Heart right ventricle (tissue), 16 donors: ENCODE measurements around the gene FAM13C. TPM values are rescaled to one million over a fixed set of nuclear protein-coding genes. Genes with fewer than 3 reads are reported as not detected.

ENCODE experiments used
- ATAC-seq, 8 donors: fragments of 200-7000 bp; cut with Tn5 transposase; one replicate each; pipeline ENCODE4 v1.9.1; 2020; ENCODE audit warnings: mild to moderate bottlenecking in 8 of 8, moderate library complexity in 8 of 8, moderate number of reproducible peaks in 1 of 8
- DNase-seq, 2 donors: peaks; one replicate each; pipeline ENCODE4 v3.0.0-alpha.2; 2020
- H3K27ac ChIP-seq, 10 donors: fragments of 200-600 bp; sonication (generic) in 2 of 10; one replicate each; pipeline versions ENCODE4 v1.5.0 to v1.8.0; 2020 to 2022; ENCODE audit warnings: mild to moderate bottlenecking in 3 of 10
- H3K27me3 ChIP-seq, 7 donors: fragments of 200-600 bp; one replicate each; pipeline ENCODE4 v1.8.0; 2021 to 2022; ENCODE audit warnings: mild to moderate bottlenecking in 2 of 7
- H3K36me3 ChIP-seq, 9 donors: fragments of 200-600 bp; sonication (generic) in 1 of 9; one replicate each; pipeline versions ENCODE4 v1.5.0 to v1.8.0; 2020 to 2022; ENCODE audit warnings: mild to moderate bottlenecking in 2 of 9
- H3K4me1 ChIP-seq, 9 donors: fragments of 200-600 bp; sonication (generic) in 1 of 9; one replicate each; pipeline versions ENCODE4 v1.5.0 to v1.8.0; 2020 to 2022; ENCODE audit warnings: mild to moderate bottlenecking in 4 of 9
- H3K4me3 ChIP-seq, 10 donors: fragments of 200-600 bp; sonication (generic) in 2 of 10; one replicate each; pipeline versions ENCODE4 v1.5.0 to v1.8.0; 2020 to 2022; ENCODE audit warnings: mild to moderate bottlenecking in 7 of 10, moderate library complexity in 2 of 10
- H3K9me3 ChIP-seq, 11 donors: fragments of 200-600 bp in 10 of 11; sonication (generic) in 2 of 11; one replicate each; pipeline versions ENCODE4 v1.5.0 to v1.8.0; 2013 to 2022; ENCODE audit warnings: mild to moderate bottlenecking in 2 of 11, control low read depth in 1 of 11, moderate library complexity in 1 of 11
- WGBS, 2 donors: extraction: QIAGEN DNeasy Blood & Tissue Kit; methylation state at CpG; one replicate each; pipeline ENCODE4 v1.1.7; 2013; ENCODE audit warnings: inconsistent platforms in 1 of 2; 5-methylcytosine and 5-hydroxymethylcytosine counted together
- intact Hi-C, 10 donors: fragments of 100-400 bp; cut with DNase I; formaldehyde crosslinking; loops; one replicate each; pipeline versions ENCODE4 v1.11.1 to v1.14.2; 2022
- polyA plus RNA-seq, 2 donors: library from polyadenylated mRNA; stranded (reverse); fragments of 200-250 nt; gene quantifications; one replicate each; pipeline ENCODE4 v1.2.3, GENCODE V29; 2013
- total RNA-seq, 10 donors: library from RNA; stranded (reverse); fragmentation: NEBNext Ultra II Directional in 3 of 10; extraction: Animal tissue kit (Norgen Biotek cat#: 25700) in 3 of 10; gene quantifications; one replicate each; pipeline versions ENCODE4 v1.2.1 to v1.2.4, GENCODE V29; 2021 to 2023
- TF ChIP-seq, protein P1 (sequence below), 9 donors: fragments of 200-600 bp; sonication (generic) in 2 of 9; IDR thresholded peaks; one replicate each; pipeline versions ENCODE4 v1.5.0 to v1.8.0; 2021 to 2022; ENCODE audit warnings: antibody characterized with exemption in 9 of 9, mild to moderate bottlenecking in 5 of 9, moderate library complexity in 1 of 9
- donor health status: Arrhythmogenic right ventricular cardiomyopathy.
- donor health status: ischemic (EF 13 %, LVEDD 7.1; RV severe dilation, severe dysfunction).
- donor health status: healthy with polysubstance abuse.
- donor health status: DM: no; HTN: yes; CAD: no.
- donor health status: DM: no; HTN: no; CAD: no.
- donor health status: ischemic (EF 25% LVEDD 6.9; RV normal size, moderate dysfunction).
- donor health status: ischemic (EF 25% LVEDD 5.7; RV mildly dilated, moderate dysfunction).
- donor health status: healthy.
- donor health status: DM: yes; HTN: yes; CAD: no.
- donor health status: Ischemic cardiomyopathy.
- donor health status: ischemic (EF 35%, LVEDD 5.7; RV mildly dilated, moderate dysfunction).
- donor health status: nonischemic (EF 11% LVEDD 7.7; RV severe dilation, severe dysfunction).
- donor health status: DM: yes; HTN: yes; CAD: no.
- donor health status: PGD.
- donor health status: ischemic (EF 29% LVEDD 5.4; RV normal size, mild dysfunction).
- donor health status: nonischemic (EF 23%, LVEDD 6.1; RV moderate dilation, normal function).

FAM13C gene
- total and polyA plus RNA-seq, 12 donors, result 1.5 to 14.6 (median 7.0) TPM

DNA sequence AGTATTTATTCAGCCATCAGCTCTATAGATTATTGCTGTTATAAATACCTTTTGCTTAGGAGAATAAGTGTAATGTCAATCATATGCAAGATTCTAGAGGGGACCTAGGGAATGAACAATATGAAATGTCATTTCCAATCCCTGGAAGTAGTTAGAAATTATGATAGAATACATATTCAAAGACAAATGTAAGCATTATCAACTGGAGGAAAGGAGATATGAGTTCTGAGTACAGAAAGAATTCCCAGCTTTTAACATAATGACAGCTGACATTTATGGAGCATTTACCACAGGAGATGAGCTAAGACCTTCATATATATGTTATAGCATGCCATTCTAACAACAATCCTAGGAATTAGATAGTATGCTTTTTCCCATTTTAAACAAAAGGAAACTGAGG lies 86.2 kb downstream of the FAM13C start:
- H3K27me3 ChIP-seq, result no peaks in the 10 kb centered on the region
- H3K4me1 ChIP-seq, result peaks cover 0 to 10% (median 0%) of the 10 kb centered on the region in 9 donors
- H3K9me3 ChIP-seq, result no peaks in the 10 kb centered on the region
- H3K27ac ChIP-seq, result no peak overlapping the region
- TF ChIP-seq, protein P1, sequence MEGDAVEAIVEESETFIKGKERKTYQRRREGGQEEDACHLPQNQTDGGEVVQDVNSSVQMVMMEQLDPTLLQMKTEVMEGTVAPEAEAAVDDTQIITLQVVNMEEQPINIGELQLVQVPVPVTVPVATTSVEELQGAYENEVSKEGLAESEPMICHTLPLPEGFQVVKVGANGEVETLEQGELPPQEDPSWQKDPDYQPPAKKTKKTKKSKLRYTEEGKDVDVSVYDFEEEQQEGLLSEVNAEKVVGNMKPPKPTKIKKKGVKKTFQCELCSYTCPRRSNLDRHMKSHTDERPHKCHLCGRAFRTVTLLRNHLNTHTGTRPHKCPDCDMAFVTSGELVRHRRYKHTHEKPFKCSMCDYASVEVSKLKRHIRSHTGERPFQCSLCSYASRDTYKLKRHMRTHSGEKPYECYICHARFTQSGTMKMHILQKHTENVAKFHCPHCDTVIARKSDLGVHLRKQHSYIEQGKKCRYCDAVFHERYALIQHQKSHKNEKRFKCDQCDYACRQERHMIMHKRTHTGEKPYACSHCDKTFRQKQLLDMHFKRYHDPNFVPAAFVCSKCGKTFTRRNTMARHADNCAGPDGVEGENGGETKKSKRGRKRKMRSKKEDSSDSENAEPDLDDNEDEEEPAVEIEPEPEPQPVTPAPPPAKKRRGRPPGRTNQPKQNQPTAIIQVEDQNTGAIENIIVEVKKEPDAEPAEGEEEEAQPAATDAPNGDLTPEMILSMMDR (IDR thresholded peaks at IDR 0.05), result no peak
- intact Hi-C loops, result no loop called here
- DNase-seq (no peak), ATAC-seq (no peak)
- no peak overlapping the region for H3K4me3 ChIP-seq
- H3K36me3 ChIP-seq, result no peaks in the 10 kb centered on the region

DNA sequence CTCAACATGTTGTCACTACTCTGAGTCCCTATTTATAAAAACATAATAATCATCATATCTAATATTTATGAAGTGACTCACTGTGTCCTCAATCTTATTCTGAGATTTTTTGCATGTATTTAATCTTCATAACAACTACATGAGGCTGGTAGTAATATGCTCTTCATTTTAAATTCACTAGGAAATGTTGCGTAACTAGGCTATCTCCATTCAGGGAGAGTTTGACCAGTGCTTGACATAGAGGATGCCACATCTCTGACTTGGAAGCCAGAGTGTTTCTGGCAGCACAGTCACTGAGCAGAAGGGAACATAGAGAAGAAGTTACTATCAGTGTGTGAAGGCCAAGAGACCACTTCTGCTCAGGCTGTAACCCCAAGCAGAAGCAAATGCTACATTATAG lies 88.9 kb downstream of the FAM13C start:
- WGBS, 2 donors, result 86 to 98% methylated on average over 1 of the region's 1 CpG
- no peaks in the 10 kb centered on the region for H3K9me3 ChIP-seq
- no peak overlapping the region for H3K4me3 ChIP-seq
- peaks cover 0 to 16% (median 0%) of the 10 kb centered on the region in 9 donors for H3K36me3 ChIP-seq
- TF ChIP-seq, protein P1 (IDR thresholded peaks at IDR 0.05), result no peak
- peaks cover 0 to 5% (median 0%) of the 10 kb centered on the region in 9 donors for H3K4me1 ChIP-seq
- ATAC-seq (no peak), DNase-seq (no peak)
- H3K27ac ChIP-seq, result no peak overlapping the region
- no peaks in the 10 kb centered on the region for H3K27me3 ChIP-seq
- intact Hi-C loops, result no loop called here

DNA sequence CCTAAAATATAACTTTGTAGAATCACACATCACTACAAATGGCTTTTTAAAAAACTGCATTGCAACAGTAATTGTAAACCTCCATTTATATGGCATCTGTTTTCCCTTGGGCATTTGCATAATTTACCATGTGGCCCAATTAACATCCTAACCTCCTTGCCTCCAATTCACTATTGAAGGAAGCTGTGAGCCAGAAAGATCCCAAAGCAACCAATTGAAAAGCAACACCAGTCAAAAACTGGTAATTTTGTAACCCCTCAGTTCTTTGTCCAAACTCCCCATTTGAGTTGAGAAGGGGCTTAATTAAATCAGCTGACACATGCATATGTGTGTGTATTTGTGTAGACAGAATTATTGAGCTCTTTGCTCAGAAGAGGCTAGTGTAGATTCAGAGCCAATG lies 90.3 kb downstream of the FAM13C start:
- no peak for ATAC-seq
- H3K27ac ChIP-seq, result no peak overlapping the region

DNA sequence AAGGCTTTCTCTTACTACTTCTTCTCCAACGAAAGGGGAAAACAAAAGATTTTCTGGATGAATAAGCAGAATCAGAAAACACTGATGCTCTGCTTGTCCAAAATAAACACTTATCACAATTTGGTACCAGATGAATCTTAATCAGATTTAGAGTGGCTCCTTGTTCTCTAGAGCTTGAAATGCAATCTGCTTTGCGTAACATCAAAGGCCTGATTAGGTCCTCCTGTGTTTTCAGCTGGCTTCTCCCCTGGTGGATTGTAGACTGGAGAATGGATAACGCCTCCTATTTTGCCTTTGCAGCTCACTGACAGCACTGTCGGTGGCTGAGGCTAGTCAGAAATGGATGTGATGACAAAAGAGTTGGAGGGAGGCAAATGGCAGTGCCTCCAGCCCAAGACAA lies 91.2 kb downstream of the FAM13C start:
- Histone ChIP-seq H3K4me3 (no peak overlapping the region), H3K36me3 (peaks cover 0 to 39% (median 0%) of the 10 kb centered on the region in 9 donors), H3K9me3 (no peaks in the 10 kb centered on the region), H3K27ac (no peak overlapping the region), H3K4me1 (peaks cover 0 to 17% (median 0%) of the 10 kb centered on the region in 9 donors), H3K27me3 (no peaks in the 10 kb centered on the region)
- DNase-seq (no peak), ATAC-seq (no peak)
- 75% methylated on average over 4 of the region's 4 CpGs for WGBS, 2 donors
- TF ChIP-seq, protein P1 (IDR thresholded peaks at IDR 0.05), result no peak
- intact Hi-C loops, result no loop called here

More for the DNA sequence above, 90.3 kb downstream of the FAM13C start:
- intact Hi-C loops, result no loop called here
- Histone ChIP-seq H3K27me3 (no peaks in the 10 kb centered on the region), H3K4me3 (no peak overlapping the region), H3K4me1 (peaks cover 0 to 8% (median 0%) of the 10 kb centered on the region in 9 donors), H3K36me3 (peaks cover 0 to 30% (median 0%) of the 10 kb centered on the region in 9 donors), H3K9me3 (no peaks in the 10 kb centered on the region)
- no peak for DNase-seq
- TF ChIP-seq, protein P1 (IDR thresholded peaks at IDR 0.05), result no peak
